ENCODE measurements around the gene CIRBP.

The CIRBP gene

DNA sequence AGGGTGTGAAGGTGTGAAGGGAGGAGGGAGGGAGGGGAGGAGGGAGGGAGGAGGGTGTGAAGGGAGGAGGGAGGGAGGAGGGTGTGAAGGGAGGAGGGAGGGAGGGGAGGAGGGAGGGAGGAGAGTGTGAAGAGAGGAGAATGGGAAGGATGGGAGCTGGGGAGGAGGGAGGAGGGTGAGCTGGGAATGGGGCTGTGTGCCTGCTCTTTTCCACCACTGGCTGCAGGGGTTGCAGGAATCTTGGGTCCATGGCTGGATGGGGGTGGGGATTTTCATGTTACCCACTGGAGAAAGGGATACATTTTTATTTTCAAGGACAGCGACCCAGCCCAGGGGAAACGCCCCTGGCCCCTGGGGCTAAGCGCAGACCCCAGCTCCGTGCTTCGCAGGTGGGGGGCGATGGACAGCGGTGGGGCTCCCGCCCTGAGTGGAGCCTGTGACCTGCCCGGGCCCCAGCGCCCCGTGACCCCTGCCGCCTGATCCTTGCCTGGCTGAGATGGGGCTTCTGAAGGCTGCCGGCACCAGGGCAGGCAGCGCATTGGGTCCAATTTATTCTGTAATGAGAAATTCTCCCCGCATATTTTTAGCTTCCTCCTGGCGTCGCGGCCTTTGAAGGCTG lies 13.6 kb downstream of the CIRBP start:
- H3K4me3 ChIP-seq (ENCODE audit: insufficient read length, low read depth) = no peak overlapping the region

GRCh38 chr19:1283207-1283916 lies 14.2 kb downstream of the CIRBP start:
- H3K9ac ChIP-seq (ENCODE audit: insufficient read length, low read depth) = no peak overlapping the region
- peaks cover 10% of the 10 kb centered on the region for H3K27me3 ChIP-seq (ENCODE audit: insufficient read depth, insufficient read length)
- peaks cover 27% of the 10 kb centered on the region for H3K36me3 ChIP-seq (ENCODE audit: insufficient read depth, insufficient read length, low read length)
- H3K4me3 ChIP-seq (ENCODE audit: insufficient read length, low read depth) = no peak overlapping the region
- no peak for DNase-seq (ENCODE audit: low read depth, low spot score)
- peaks cover 22% of the 10 kb centered on the region for H3K4me1 ChIP-seq (ENCODE audit: insufficient read depth, insufficient read length)
- TF ChIP-seq ZNF274 (IDR thresholded peaks at IDR 0.05; ENCODE audit: low read depth, low read length) (no peak), SUZ12 (IDR thresholded peaks at IDR 0.05; ENCODE audit: extremely low read depth, insufficient read depth, insufficient read length) (no peak), YY1 (IDR thresholded peaks at IDR 0.05; ENCODE audit: insufficient read depth, insufficient read length) (no peak)
- no peaks in the 10 kb centered on the region for H3K9me3 ChIP-seq (ENCODE audit: insufficient read depth, low read length)

More for the DNA sequence above, 13.6 kb downstream of the CIRBP start:
- Histone ChIP-seq H3K9me3 (ENCODE audit: insufficient read depth, low read length) (no peaks in the 10 kb centered on the region), H3K4me1 (ENCODE audit: insufficient read depth, insufficient read length) (peaks cover 22% of the 10 kb centered on the region), H3K9ac (ENCODE audit: insufficient read length, low read depth) (no peak overlapping the region), H3K27me3 (ENCODE audit: insufficient read depth, insufficient read length) (peaks cover 10% of the 10 kb centered on the region), H3K36me3 (ENCODE audit: insufficient read depth, insufficient read length, low read length) (peaks cover 33% of the 10 kb centered on the region)
- TF ChIP-seq ZNF274 (IDR thresholded peaks at IDR 0.05; ENCODE audit: low read depth, low read length) = no peak
- TF ChIP-seq SUZ12 (IDR thresholded peaks at IDR 0.05; ENCODE audit: extremely low read depth, insufficient read depth, insufficient read length) = no peak
- no peak for TF ChIP-seq YY1 (IDR thresholded peaks at IDR 0.05; ENCODE audit: insufficient read depth, insufficient read length)
- no peak for DNase-seq (ENCODE audit: low read depth, low spot score)

GRCh38 chr19:1283917-1284292 lies 14.8 kb downstream of the CIRBP start:
- no peak for DNase-seq (ENCODE audit: low read depth, low spot score)
- peaks cover 10% of the 10 kb centered on the region for H3K27me3 ChIP-seq (ENCODE audit: insufficient read depth, insufficient read length)
- peaks cover 21% of the 10 kb centered on the region for H3K36me3 ChIP-seq (ENCODE audit: insufficient read depth, insufficient read length, low read length)
- H3K4me1 ChIP-seq (ENCODE audit: insufficient read depth, insufficient read length) = peaks cover 22% of the 10 kb centered on the region
- no peaks in the 10 kb centered on the region for H3K9me3 ChIP-seq (ENCODE audit: insufficient read depth, low read length)
- TF ChIP-seq YY1 (IDR thresholded peaks at IDR 0.05; ENCODE audit: insufficient read depth, insufficient read length) (no peak), ZNF274 (IDR thresholded peaks at IDR 0.05; ENCODE audit: low read depth, low read length) (no peak)
- H3K4me3 ChIP-seq (ENCODE audit: insufficient read length, low read depth) = no peak overlapping the region
- no peak overlapping the region for H3K9ac ChIP-seq (ENCODE audit: insufficient read length, low read depth)

- no peak for DNase-seq (ENCODE audit: low read depth, low spot score)
- Histone ChIP-seq H3K9me3 (ENCODE audit: insufficient read depth, low read length) (no peaks in the 10 kb centered on the region), H3K27me3 (ENCODE audit: insufficient read depth, insufficient read length) (peaks cover 10% of the 10 kb centered on the region), H3K4me1 (ENCODE audit: insufficient read depth, insufficient read length) (peaks cover 24% of the 10 kb centered on the region), H3K36me3 (ENCODE audit: insufficient read depth, insufficient read length, low read length) (peaks cover 16% of the 10 kb centered on the region), H3K9ac (ENCODE audit: insufficient read length, low read depth) (peak overlapping the region; percentile 77), H3K4me3 (ENCODE audit: insufficient read length, low read depth) (no peak overlapping the region)
- TF ChIP-seq YY1 (IDR thresholded peaks at IDR 0.05; ENCODE audit: insufficient read depth, insufficient read length) (no peak), SUZ12 (IDR thresholded peaks at IDR 0.05; ENCODE audit: extremely low read depth, insufficient read depth, insufficient read length) (no peak), ZNF274 (IDR thresholded peaks at IDR 0.05; ENCODE audit: low read depth, low read length) (no peak)
Observed at GRCh38 chr19:1284293-1284978, 15.3 kb downstream of the CIRBP start.

GRCh38 chr19:1284979-1285736 lies 16.0 kb downstream of the CIRBP start:
- Histone ChIP-seq H3K9me3 (ENCODE audit: insufficient read depth, low read length) (no peaks in the 10 kb centered on the region), H3K36me3 (ENCODE audit: insufficient read depth, insufficient read length, low read length) (peaks cover 9% of the 10 kb centered on the region), H3K27me3 (ENCODE audit: insufficient read depth, insufficient read length) (peaks cover 10% of the 10 kb centered on the region), H3K4me3 (ENCODE audit: insufficient read length, low read depth) (peak overlapping the region; percentile 30), H3K4me1 (ENCODE audit: insufficient read depth, insufficient read length) (peaks cover 26% of the 10 kb centered on the region), H3K9ac (ENCODE audit: insufficient read length, low read depth) (peak overlapping the region; percentile 77)
- DNase-seq (ENCODE audit: low read depth, low spot score) = no peak
- no peak for TF ChIP-seq SUZ12 (IDR thresholded peaks at IDR 0.05; ENCODE audit: extremely low read depth, insufficient read depth, insufficient read length)
- no peak for TF ChIP-seq YY1 (IDR thresholded peaks at IDR 0.05; ENCODE audit: insufficient read depth, insufficient read length)
- no peak for TF ChIP-seq ZNF274 (IDR thresholded peaks at IDR 0.05; ENCODE audit: low read depth, low read length)

DNA sequence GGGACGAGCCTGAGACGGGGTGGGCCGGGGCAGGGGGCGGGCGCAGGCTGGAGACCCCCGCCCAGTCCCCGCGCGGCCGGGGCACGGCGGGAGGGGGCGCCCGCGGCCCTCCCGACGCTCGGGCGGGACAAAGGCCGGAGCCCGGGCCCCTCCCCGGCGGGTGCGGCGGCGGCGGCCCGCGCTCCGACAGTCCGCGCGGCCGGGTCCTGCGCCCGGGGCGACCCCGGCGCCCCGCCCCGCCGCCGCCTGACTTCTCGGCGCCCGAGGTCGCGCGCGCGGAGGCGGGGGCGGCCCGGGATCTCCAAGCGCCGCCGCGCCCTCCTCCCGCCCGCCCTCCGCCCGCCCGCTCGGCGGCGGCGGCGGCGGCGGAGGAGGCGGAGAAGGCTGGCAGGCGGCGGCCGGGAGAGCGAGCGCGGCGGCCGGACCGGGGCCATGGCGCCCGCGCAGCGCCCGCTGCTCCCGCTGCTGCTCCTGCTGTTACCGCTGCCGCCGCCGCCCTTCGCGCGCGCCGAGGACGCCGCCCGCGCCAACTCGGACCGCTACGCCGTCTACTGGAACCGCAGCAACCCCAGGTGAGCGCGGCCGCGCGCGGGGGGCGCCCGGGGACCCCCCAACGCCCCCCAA lies 16.7 kb downstream of the CIRBP start, which contains the start of gene EFNA2:
Gene EFNA2, plus strand, starts transcription at position 137 of the 624 bp plus-strand sequence. Its CDS starts 296 bp downstream, at position 433.
- no peak for DNase-seq (ENCODE audit: low read depth, low spot score)
- Histone ChIP-seq H3K9ac (ENCODE audit: insufficient read length, low read depth) (peak within 1 kb of the TSS; percentile 89), H3K9me3 (ENCODE audit: insufficient read depth, low read length) (no peaks in the 10 kb centered on the region), H3K36me3 (ENCODE audit: insufficient read depth, insufficient read length, low read length) (peaks cover 2% of the 10 kb centered on the region), H3K4me1 (ENCODE audit: insufficient read depth, insufficient read length) (peaks cover 32% of the 10 kb centered on the region), H3K27me3 (ENCODE audit: insufficient read depth, insufficient read length) (peaks cover 10% of the 10 kb centered on the region), H3K4me3 (ENCODE audit: insufficient read length, low read depth) (peak within 1 kb of the TSS; percentile 78)
- no peak for TF ChIP-seq SUZ12 (IDR thresholded peaks at IDR 0.05; ENCODE audit: extremely low read depth, insufficient read depth, insufficient read length)
- TF ChIP-seq ZNF274 (IDR thresholded peaks at IDR 0.05; ENCODE audit: low read depth, low read length) = no peak
